ENCODE data around the gene NOX4.
"Not testable (repeated sequence)": the region's sequence is repeated elsewhere in the genome, so short reads cannot be mapped to it uniquely, and the experiment has no call there.

DNA sequence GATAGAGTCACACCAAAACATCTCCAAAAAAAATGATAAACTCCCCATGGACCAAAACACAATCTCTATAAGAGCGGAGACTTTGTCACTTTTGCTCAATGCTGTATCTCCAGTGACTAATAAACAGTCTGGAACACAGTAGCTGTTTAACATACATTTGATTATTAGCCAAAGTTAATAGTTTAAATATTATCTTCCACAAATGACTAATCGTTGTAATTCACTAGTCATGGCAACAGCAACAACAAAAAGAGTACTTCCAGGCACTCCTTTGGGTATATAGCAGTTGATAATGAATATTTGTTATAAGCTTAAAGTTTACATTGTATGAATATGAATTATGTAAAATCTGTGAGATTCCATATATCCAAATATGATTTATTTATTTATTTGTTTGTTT lies 121.8 kb downstream of the NOX4 start:
- TF ChIP-seq, protein P1, sequence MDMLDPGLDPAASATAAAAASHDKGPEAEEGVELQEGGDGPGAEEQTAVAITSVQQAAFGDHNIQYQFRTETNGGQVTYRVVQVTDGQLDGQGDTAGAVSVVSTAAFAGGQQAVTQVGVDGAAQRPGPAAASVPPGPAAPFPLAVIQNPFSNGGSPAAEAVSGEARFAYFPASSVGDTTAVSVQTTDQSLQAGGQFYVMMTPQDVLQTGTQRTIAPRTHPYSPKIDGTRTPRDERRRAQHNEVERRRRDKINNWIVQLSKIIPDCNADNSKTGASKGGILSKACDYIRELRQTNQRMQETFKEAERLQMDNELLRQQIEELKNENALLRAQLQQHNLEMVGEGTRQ (CRISPR knock-in tag; IDR thresholded peaks at IDR 0.05) = not testable (repeated sequence)
- TF ChIP-seq ETV6 (IDR thresholded peaks at IDR 0.05; ENCODE audit: borderline replicate concordance in 1 of 2, low read depth in 2 of 2, low read length in 1 of 2); ETV6 (CRISPR knock-in tag; IDR thresholded peaks at IDR 0.05; ENCODE audit: borderline replicate concordance); BRCA1 (IDR thresholded peaks at IDR 0.05); BRCA1 (CRISPR knock-in tag; IDR thresholded peaks at IDR 0.05); MYNN (IDR thresholded peaks at IDR 0.05); MYNN (CRISPR knock-in tag; IDR thresholded peaks at IDR 0.05); CREM (IDR thresholded peaks at IDR 0.05; ENCODE audit: low read depth); KAT7 (CRISPR knock-in tag; IDR thresholded peaks at IDR 0.05; ENCODE audit: borderline replicate concordance); FOXP1 (CRISPR knock-in tag; IDR thresholded peaks at IDR 0.05); ATF1 (CRISPR knock-in tag; IDR thresholded peaks at IDR 0.05); ATF1 (tag; IDR thresholded peaks at IDR 0.05); E2F3 (CRISPR knock-in tag; IDR thresholded peaks at IDR 0.05): not testable (repeated sequence)
- TF ChIP-seq, protein P2, sequence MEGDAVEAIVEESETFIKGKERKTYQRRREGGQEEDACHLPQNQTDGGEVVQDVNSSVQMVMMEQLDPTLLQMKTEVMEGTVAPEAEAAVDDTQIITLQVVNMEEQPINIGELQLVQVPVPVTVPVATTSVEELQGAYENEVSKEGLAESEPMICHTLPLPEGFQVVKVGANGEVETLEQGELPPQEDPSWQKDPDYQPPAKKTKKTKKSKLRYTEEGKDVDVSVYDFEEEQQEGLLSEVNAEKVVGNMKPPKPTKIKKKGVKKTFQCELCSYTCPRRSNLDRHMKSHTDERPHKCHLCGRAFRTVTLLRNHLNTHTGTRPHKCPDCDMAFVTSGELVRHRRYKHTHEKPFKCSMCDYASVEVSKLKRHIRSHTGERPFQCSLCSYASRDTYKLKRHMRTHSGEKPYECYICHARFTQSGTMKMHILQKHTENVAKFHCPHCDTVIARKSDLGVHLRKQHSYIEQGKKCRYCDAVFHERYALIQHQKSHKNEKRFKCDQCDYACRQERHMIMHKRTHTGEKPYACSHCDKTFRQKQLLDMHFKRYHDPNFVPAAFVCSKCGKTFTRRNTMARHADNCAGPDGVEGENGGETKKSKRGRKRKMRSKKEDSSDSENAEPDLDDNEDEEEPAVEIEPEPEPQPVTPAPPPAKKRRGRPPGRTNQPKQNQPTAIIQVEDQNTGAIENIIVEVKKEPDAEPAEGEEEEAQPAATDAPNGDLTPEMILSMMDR (IDR thresholded peaks at IDR 0.05 in 2 of 3, conservative IDR thresholded peaks at IDR 0.05 in 1 of 3; ENCODE audit: insufficient read depth in 2 of 3, low read depth in 1 of 3, low read length in 3 of 3) = not testable (repeated sequence)
- TF ChIP-seq, protein P3, sequence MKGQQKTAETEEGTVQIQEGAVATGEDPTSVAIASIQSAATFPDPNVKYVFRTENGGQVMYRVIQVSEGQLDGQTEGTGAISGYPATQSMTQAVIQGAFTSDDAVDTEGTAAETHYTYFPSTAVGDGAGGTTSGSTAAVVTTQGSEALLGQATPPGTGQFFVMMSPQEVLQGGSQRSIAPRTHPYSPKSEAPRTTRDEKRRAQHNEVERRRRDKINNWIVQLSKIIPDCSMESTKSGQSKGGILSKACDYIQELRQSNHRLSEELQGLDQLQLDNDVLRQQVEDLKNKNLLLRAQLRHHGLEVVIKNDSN (CRISPR knock-in tag; IDR thresholded peaks at IDR 0.05) = not testable (repeated sequence)
- TF ChIP-seq, protein P4, sequence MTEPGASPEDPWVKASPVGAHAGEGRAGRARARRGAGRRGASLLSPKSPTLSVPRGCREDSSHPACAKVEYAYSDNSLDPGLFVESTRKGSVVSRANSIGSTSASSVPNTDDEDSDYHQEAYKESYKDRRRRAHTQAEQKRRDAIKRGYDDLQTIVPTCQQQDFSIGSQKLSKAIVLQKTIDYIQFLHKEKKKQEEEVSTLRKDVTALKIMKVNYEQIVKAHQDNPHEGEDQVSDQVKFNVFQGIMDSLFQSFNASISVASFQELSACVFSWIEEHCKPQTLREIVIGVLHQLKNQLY (CRISPR knock-in tag; conservative IDR thresholded peaks at IDR 0.05) = not testable (repeated sequence)
- TF ChIP-seq, protein P5, sequence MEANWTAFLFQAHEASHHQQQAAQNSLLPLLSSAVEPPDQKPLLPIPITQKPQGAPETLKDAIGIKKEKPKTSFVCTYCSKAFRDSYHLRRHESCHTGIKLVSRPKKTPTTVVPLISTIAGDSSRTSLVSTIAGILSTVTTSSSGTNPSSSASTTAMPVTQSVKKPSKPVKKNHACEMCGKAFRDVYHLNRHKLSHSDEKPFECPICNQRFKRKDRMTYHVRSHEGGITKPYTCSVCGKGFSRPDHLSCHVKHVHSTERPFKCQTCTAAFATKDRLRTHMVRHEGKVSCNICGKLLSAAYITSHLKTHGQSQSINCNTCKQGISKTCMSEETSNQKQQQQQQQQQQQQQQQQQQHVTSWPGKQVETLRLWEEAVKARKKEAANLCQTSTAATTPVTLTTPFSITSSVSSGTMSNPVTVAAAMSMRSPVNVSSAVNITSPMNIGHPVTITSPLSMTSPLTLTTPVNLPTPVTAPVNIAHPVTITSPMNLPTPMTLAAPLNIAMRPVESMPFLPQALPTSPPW (CRISPR knock-in tag; IDR thresholded peaks at IDR 0.05) = not testable (repeated sequence)

All from K562 (cell line).